Measurements from ENCODE around the gene CHMP2A. TPM values are rescaled to one million over a fixed set of nuclear protein-coding genes. Genes with fewer than 3 reads are reported as not detected.

CHMP2A gene
- total and polyA plus RNA-seq, 2 of the 13 experiments (the other 11 are each of a cell fraction or from before 2014, with no cell fraction given) = 49.7 to 55.0 TPM

GRCh38 chr19:58562122-58563033 lies 7.5 kb upstream of the CHMP2A start (continued):
- no peak for TF ChIP-seq ZNF468 (CRISPR knock-in tag; IDR thresholded peaks at IDR 0.05)
- no peak for TF ChIP-seq ZNF256 (CRISPR knock-in tag; conservative IDR thresholded peaks at IDR 0.05)
- no peak for TF ChIP-seq ETV6 (CRISPR knock-in tag; conservative IDR thresholded peaks at IDR 0.05)
- peak; percentile 4 for TF ChIP-seq RBM22 (optimal IDR thresholded peaks at IDR 0.05; ENCODE audit: low read length)
- TF ChIP-seq ZNF749 (CRISPR knock-in tag; IDR thresholded peaks at IDR 0.05; ENCODE audit: borderline replicate concordance) = no peak
- TF ChIP-seq TBX3 (IDR thresholded peaks at IDR 0.05; ENCODE audit: borderline replicate concordance) = no peak
- TF ChIP-seq ATF4 (CRISPR knock-in tag; IDR thresholded peaks at IDR 0.05) = no peak
- no peak for TF ChIP-seq ZBTB1 (CRISPR knock-in tag; IDR thresholded peaks at IDR 0.05; ENCODE audit: borderline replicate concordance)
- TF ChIP-seq ZNF660 (CRISPR knock-in tag; IDR thresholded peaks at IDR 0.05; ENCODE audit: borderline replicate concordance, low read depth) = no peak
- TF ChIP-seq ZNF674 (CRISPR knock-in tag; IDR thresholded peaks at IDR 0.05; ENCODE audit: low read depth) = no peak
- TF ChIP-seq HOXA3 (CRISPR knock-in tag; IDR thresholded peaks at IDR 0.05) = peak; percentile 39; the same call in 1 of the 2 replicates
- no peak for TF ChIP-seq JUN (CRISPR knock-in tag; IDR thresholded peaks at IDR 0.05)
- TF ChIP-seq ZNF383 (CRISPR knock-in tag; IDR thresholded peaks at IDR 0.05; ENCODE audit: borderline replicate concordance) = no peak
- TF ChIP-seq DZIP1 (CRISPR knock-in tag; IDR thresholded peaks at IDR 0.05) = 0 out of 2 replicates have a peak, but pooled peaks have one; percentile 5
- no peak for TF ChIP-seq TEAD2 (CRISPR knock-in tag; IDR thresholded peaks at IDR 0.05)
- TF ChIP-seq ZNF318 (CRISPR knock-in tag; IDR thresholded peaks at IDR 0.05) = no peak
- 0 out of 2 replicates have a peak, but pooled peaks have one; percentile 40 for TF ChIP-seq IRX3 (CRISPR knock-in tag; IDR thresholded peaks at IDR 0.05; ENCODE audit: borderline replicate concordance, low read depth)
